GM12878 (cell line): Measurements from ENCODE around the gene CTSH. TPM values are rescaled to one million over a fixed set of nuclear protein-coding genes. Genes with fewer than 3 reads are reported as not detected.

Experiments used
- ATAC-seq: fragments of 200-7000 bp; cut with Tn5 transposase; 3 replicates; pipeline ENCODE4 v1.9.1; 2020; ENCODE audit warnings: mild to moderate bottlenecking, moderate library complexity
- BruUV-seq: library from RNA; stranded (reverse); fragments of 400-500 nt; replicated peaks from 2 replicates; lab custom pipeline; 2021; lab: Mats Ljungman, UMichigan
- CTCF ChIA-PET: fragments of 300-600 bp; sonication (Branson Sonifier 250); formaldehyde crosslinking; extraction: SDS; loops from one replicate; lab custom pipeline; 2021; ENCODE audit warnings: inconsistent platforms; lab: Yijun Ruan, JAX
- POLR2A ChIA-PET: fragments of 350-600 bp; formaldehyde crosslinking; extraction: SDS; loops from one replicate; lab custom pipeline; 2021; ENCODE audit warnings: inconsistent platforms; lab: Charles Lee
- RAD21 ChIA-PET: fragments of 300-600 bp; sonication (Branson Sonifier 250); formaldehyde crosslinking; loops from one replicate; lab custom pipeline; 2023; ENCODE audit warnings: antibody characterized with exemption; ENCODE audit not compliant: unreplicated experiment; lab: Charles Lee
- SMC1A ChIA-PET: fragments of 300-600 bp; sonication (Branson Sonifier 250); formaldehyde crosslinking; loops from one replicate; lab custom pipeline; 2023; ENCODE audit not compliant: unreplicated experiment, uncharacterized antibody; lab: Charles Lee
- DNase-seq: peaks from one replicate; pipeline ENCODE4 v3.0.0-alpha.2; 2011; ENCODE audit warnings: low read depth, low spot score
- FAIRE-seq: peaks from 3 replicates; lab custom pipeline; 2011; peaks lifted over from hg19 to GRCh38; lab: Jason Lieb, UNC
- H2AFZ ChIP-seq: 2 replicates; pipeline ENCODE4 v1.6.0; 2011; ENCODE audit warnings: low read depth, low read length, control low read depth; ENCODE audit not compliant: control insufficient read depth
- H3K27ac ChIP-seq: 2 replicates; pipeline ENCODE4 v1.5.1; 2011; ENCODE audit warnings: control low read depth; ENCODE audit not compliant: control insufficient read depth, insufficient read depth
- H3K27me3 ChIP-seq, 2 experiments: replicated peaks in 1 of 2; 2 replicates each; pipeline versions ENCODE4 v1.6.0 to v1.6.1; 2011; ENCODE audit warnings: low read length in 1 of 2; ENCODE audit not compliant: control insufficient read depth in 2 of 2, insufficient read depth in 2 of 2
- H3K36me3 ChIP-seq, 2 experiments: 2 replicates each; pipeline ENCODE4 v1.5.1; 2011; ENCODE audit warnings: low read length in 1 of 2; ENCODE audit not compliant: control insufficient read depth in 2 of 2, insufficient read depth in 2 of 2
- H3K4me1 ChIP-seq: 2 replicates; pipeline ENCODE4 v1.6.1; 2011; ENCODE audit warnings: mild to moderate bottlenecking, low read length, moderate library complexity, mixed read lengths; ENCODE audit not compliant: control insufficient read depth, insufficient read depth
- H3K4me2 ChIP-seq: 2 replicates; pipeline ENCODE4 v1.6.0; 2011; ENCODE audit warnings: control low read depth; ENCODE audit not compliant: control insufficient read depth, insufficient read depth
- H3K4me3 ChIP-seq: fragments of 200-600 bp; sonication (generic); 2 replicates; pipeline ENCODE4 v1.5.1; 2016
- H3K79me2 ChIP-seq: 2 replicates; pipeline ENCODE4 v1.6.0; 2011; ENCODE audit warnings: low read length; ENCODE audit not compliant: control insufficient read depth, insufficient read depth
- H3K9ac ChIP-seq: 2 replicates; pipeline ENCODE4 v1.8.0; 2011; ENCODE audit warnings: low read length, control low read depth, mixed read lengths; ENCODE audit not compliant: control insufficient read depth, insufficient read depth
- H3K9me3 ChIP-seq: replicated peaks from 3 replicates; pipeline ENCODE4 v1.5.1; 2011; ENCODE audit warnings: mild to moderate bottlenecking, low read length; ENCODE audit not compliant: control insufficient read depth, insufficient read depth
- H4K20me1 ChIP-seq: 2 replicates; pipeline ENCODE4 v1.6.0; 2011; ENCODE audit not compliant: control insufficient read depth, insufficient read depth
- CBX5 ChIP-seq: sonication (generic); IDR thresholded peaks from 2 replicates; pipeline ENCODE4 v1.6.1; 2016; ENCODE audit warnings: low read depth, moderate library complexity, mild to moderate bottlenecking, inconsistent platforms
- PAX5 ChIP-seq: IDR thresholded peaks from 2 replicates; pipeline ENCODE4 v1.6.1; 2011; ENCODE audit warnings: low read depth, low read length, borderline replicate concordance
- PML ChIP-seq: IDR thresholded peaks from 2 replicates; pipeline ENCODE4 v1.6.1; 2012; ENCODE audit warnings: low read length, inconsistent platforms
- ZNF24 ChIP-seq: fragments of 450-650 bp; IDR thresholded peaks from 2 replicates; pipeline ENCODE4 v1.6.1; 2017; ENCODE audit warnings: antibody characterized with exemption, mild to moderate bottlenecking
- ZSCAN29 ChIP-seq: fragments of 450-650 bp; IDR thresholded peaks from 2 replicates; pipeline ENCODE4 v1.6.1; 2017; ENCODE audit warnings: mild to moderate bottlenecking, moderate library complexity
- WGBS: methylation state at CpG from one replicate; pipeline ENCODE4 v1.1.6; 2016; ENCODE audit warnings: low lambda C conversion rate; ENCODE audit not compliant: insufficient replicate concordance, insufficient coverage; ENCODE audit errors: missing lambda C conversion rate; 5-methylcytosine and 5-hydroxymethylcytosine counted together
- in situ Hi-C: fragments of 300-500 bp; cut with MboI; formaldehyde crosslinking; loops from 9 replicates; pipeline ENCODE4 v1.14.3; 2018; ENCODE audit warnings: mixed read lengths
- intact Hi-C: fragments of 100-400 bp; cut with micrococcal nuclease; formaldehyde crosslinking; loops from one replicate; pipeline ENCODE4 v1.14.2; 2022; ENCODE audit not compliant: unreplicated experiment
- polyA plus RNA-seq, 11 experiments: library from polyadenylated mRNA; depleted of rRNA in 4 of 11; unstranded in 6 of 11; stranded (reverse) in 5 of 11; fragments of >200 nt; fragmentation: Nextera tagmentation in 4 of 11; fragmentation: Illumina TruSeq in 1 of 11; extraction: Ambion mirVana in 4 of 11; extraction: Trizol in 1 of 11; gene quantifications; 1 replicate in 1 of 11; 2 replicates in 10 of 11; pipeline versions ENCODE4 v1.2.1 to v1.2.3, GENCODE V29; 2011 to 2016; ENCODE audit warnings: inconsistent platforms in 2 of 11, missing spikeins in 2 of 11, low read depth in 1 of 11
- total RNA-seq, 4 experiments: library from RNA; depleted of rRNA in 3 of 4; stranded (reverse); fragments of >200 nt in 3 of 4; fragmentation: Illumina TruSeq in 1 of 4; extraction: Trizol in 1 of 4; gene quantifications; 2 replicates each; pipeline versions ENCODE4 v1.2.1 to v1.2.3, GENCODE V29; 2013 to 2021

CTSH gene
- total and polyA plus RNA-seq, 10 of the 15 experiments (the other 5 are each of a cell fraction or from before 2014, with no cell fraction given) = 30.2 to 1,212 (median 519) TPM

GRCh38 chr15:78915341-78916087, 29.3 kb downstream of the CTSH start:
- WGBS = 89% methylated on average over 12 of the region's 12 CpGs
- intact Hi-C loops = no loop called here
- Histone ChIP-seq H3K4me3 (no peak overlapping the region), H2AFZ (no peak overlapping the region), H3K9ac (no peak overlapping the region), H3K4me2 (no peak overlapping the region), H4K20me1 (no peaks in the 10 kb centered on the region), H3K4me1 (no peaks in the 10 kb centered on the region), H3K79me2 (no peaks in the 10 kb centered on the region), H3K9me3 (no peaks in the 10 kb centered on the region), H3K27me3 (no peaks in the 10 kb centered on the region), H3K27ac (no peak overlapping the region), H3K36me3 (peaks cover 1 to 8% of the 10 kb centered on the region in 2 experiments; a peak in 3 of 4 replicates)
- no TSS peak for BruUV-seq
- ChIA-PET POLR2A (no interaction called here), RAD21 (interaction anchor here (1.0 to 1.8 kb wide), 2 partner anchors 51 to 64 kb away, joined by 3 to 9 read pairs; no protein-coding TSS in a partner anchor), CTCF (interaction anchor here (0.6 to 4.4 kb wide), 10 partner anchors 20 to 269 kb away, joined by 3 to 30 read pairs (median 4); no protein-coding TSS in a partner anchor), SMC1A (interaction anchor here (0.6 to 10.3 kb wide), 6 partner anchors 13 to 268 kb away, joined by 3 to 91 read pairs (median 4); no protein-coding TSS in a partner anchor)
- no peak for TF ChIP-seq PML
- 0 out of 2 replicates have a peak, but pooled peaks have one; percentile 19 for TF ChIP-seq PAX5
- TF ChIP-seq ZNF24 = no peak
- no peak for TF ChIP-seq CBX5
- TF ChIP-seq ZSCAN29 = no peak
- DNase-seq (no peak), FAIRE-seq (no peak), ATAC-seq (peak; percentile 25)
- in situ Hi-C loops = no loop called here
